Activated naive CD4-positive, alpha-beta T cell treated with Interleukin-2 at 50 U/mL for 16 hours (primary cell): ENCODE measurements around the gene R3HDM4.

Experiments used
- DNase-seq: peaks from one replicate; pipeline ENCODE4 v3.0.0-alpha.2; 2020

R3HDM4 gene

GRCh38 chr19:929203-929890 is 16.3 kb upstream of the R3HDM4 start:
- DNase-seq = no peak

GRCh38 chr19:928471-929202 is 15.6 kb upstream of the R3HDM4 start:
- no peak for DNase-seq

GRCh38 chr19:927780-928401 is 14.9 kb upstream of the R3HDM4 start:
- DNase-seq = no peak

- DNase-seq = no peak
These were observed 14.3 kb upstream of the R3HDM4 start for GRCh38 chr19:927351-927779.

- DNase-seq = no peak
These were observed 13.8 kb upstream of the R3HDM4 start for GRCh38 chr19:926589-927350.

- DNase-seq = no peak
These were observed 13.2 kb upstream of the R3HDM4 start for GRCh38 chr19:926323-926588.

GRCh38 chr19:925526-926322 is 12.7 kb upstream of the R3HDM4 start, which contains the start of gene ARID3A:
ARID3A (plus strand) TSS chr19:926035; CDS start chr19:929529, 3,494 bp downstream.
- DNase-seq = peak; percentile 79

- no peak for DNase-seq
These were observed 12.1 kb upstream of the R3HDM4 start for GRCh38 chr19:925087-925525.

GRCh38 chr19:924553-925086 is 11.6 kb upstream of the R3HDM4 start:
- DNase-seq = no peak

- DNase-seq = peak; percentile 72
These were observed 7.2 kb upstream of the R3HDM4 start for GRCh38 chr19:920051-920864.

- DNase-seq = no peak
These were observed 6.4 kb upstream of the R3HDM4 start for GRCh38 chr19:919199-920050.

GRCh38 chr19:918481-919198 is 5.6 kb upstream of the R3HDM4 start:
- DNase-seq = no peak

GRCh38 chr19:918152-918437 is 5.1 kb upstream of the R3HDM4 start:
- DNase-seq = no peak

- DNase-seq = no peak
These were observed 4.5 kb upstream of the R3HDM4 start, which contains the start of gene KISS1R for GRCh38 chr19:917323-918151. KISS1R (plus strand) TSS chr19:917333; CDS start chr19:917503, 170 bp downstream.

GRCh38 chr19:916645-917322 is 3.8 kb upstream of the R3HDM4 start:
- no peak for DNase-seq

GRCh38 chr19:912181-913079 is 589 bp downstream of the R3HDM4 start:
- DNase-seq = peak; percentile 30
